C1 segment of cervical spinal cord (tissue), 14 donors: Measurements from ENCODE around the gene KCNC3.
"Not testable (repeated sequence)": the region's sequence is repeated elsewhere in the genome, so short reads cannot be mapped to it uniquely, and the experiment has no call there.

Experiments used
- DNase-seq, 14 donors: peaks; one replicate each; lab custom pipeline; 2025; lab: John Stamatoyannopoulos, UW

Gene KCNC3

DNA sequence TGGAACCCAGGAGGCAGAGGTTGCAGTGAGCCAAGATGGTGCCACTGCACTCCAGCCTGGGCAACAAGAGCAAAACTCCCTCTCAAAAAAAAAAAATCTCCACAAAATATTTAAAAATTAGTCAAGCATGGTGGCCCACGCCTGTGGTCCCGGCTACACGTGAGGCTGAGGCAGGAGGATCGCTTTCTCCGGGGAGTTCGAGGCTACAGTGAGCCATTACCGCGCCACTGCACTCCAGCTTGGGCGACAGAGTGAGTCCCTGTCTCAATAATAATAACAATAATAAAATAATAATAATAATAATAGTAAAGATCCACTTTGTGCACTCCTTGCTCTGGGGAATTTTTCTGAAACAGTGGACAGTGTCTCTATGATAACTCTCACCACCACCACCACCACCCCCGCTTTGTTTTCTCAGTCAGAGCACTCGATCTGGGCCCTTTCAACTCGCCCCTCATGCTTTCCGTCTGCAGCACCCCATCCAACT is 27.6 kb upstream of the KCNC3 start:
- DNase-seq = no peak

DNA sequence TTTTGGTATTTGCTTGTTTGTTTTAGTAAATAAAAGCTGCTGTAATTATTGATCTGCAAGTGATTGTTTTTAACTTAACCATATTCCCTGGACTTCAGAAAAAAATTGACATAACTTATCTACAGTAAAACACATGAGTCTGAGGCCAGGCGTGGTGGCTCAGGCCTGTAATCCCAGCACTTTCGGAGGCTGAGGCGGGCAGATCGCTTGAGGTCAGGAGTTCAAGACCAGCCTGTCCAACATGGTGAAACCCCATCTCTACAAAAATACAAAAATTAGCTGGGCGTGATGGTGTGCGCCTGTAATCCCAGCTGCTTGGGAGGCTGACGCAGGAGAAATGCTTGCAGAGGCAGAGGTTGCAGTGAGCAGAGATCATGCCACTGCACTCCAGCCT is 24.3 kb upstream of the KCNC3 start:
- not testable (repeated sequence) for DNase-seq

DNA sequence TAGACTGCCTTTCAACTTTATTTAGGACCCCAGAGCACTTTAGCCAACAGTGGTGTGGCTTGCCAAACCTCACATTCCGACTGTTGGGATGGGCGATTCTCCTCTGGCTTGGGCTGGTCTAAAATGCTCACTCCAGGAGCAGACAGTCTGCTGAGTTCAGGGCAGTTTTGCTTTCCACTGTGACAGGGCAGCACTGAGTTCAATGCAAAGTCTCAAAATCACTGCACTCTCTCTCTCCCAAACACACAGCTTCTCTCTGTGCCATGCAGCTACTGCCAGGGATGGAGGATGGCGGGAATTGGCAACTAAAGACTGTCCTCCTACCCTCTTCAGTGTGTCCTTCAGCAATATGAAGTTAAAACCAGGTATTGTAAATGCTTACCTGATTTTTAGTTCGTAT is 23.1 kb upstream of the KCNC3 start:
- no peak for DNase-seq

DNA sequence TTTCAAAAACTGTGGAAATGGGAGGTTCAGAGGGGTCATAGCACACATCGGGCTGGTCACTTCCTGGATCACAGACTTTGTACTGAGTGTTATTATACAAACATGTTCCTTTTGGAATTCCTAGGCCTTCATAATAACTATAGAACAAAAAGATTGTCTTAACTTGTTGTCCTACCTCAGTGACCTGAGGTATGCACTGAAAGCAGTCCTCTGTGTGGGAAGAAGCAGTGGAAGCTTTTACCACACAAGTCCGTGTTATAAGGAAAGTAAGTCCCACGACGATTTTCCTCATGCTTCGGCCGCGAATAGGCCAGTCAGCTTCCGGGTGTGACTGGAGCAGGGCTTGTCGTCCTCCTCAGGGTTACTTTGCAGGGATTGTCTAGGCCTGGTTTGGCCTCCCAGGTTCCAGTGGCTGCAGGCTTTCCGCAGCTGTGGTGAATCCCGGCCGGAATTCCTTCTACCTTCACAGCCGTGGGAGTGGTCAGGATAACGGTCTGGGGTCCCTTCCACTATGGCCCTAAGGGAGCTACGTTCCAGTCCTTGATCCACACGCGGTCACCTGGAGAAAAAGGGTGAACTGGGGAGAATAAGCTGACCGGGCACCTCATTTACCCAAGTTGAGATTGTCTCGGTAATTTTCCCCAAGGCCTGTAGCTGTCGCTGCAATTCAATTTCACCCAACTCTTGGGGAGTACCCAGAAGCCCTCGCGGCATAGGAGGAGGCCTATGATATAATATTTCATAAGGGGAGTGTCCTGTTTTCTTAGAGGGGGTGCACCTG is 20.3 kb upstream of the KCNC3 start:
- no peak for DNase-seq

DNA sequence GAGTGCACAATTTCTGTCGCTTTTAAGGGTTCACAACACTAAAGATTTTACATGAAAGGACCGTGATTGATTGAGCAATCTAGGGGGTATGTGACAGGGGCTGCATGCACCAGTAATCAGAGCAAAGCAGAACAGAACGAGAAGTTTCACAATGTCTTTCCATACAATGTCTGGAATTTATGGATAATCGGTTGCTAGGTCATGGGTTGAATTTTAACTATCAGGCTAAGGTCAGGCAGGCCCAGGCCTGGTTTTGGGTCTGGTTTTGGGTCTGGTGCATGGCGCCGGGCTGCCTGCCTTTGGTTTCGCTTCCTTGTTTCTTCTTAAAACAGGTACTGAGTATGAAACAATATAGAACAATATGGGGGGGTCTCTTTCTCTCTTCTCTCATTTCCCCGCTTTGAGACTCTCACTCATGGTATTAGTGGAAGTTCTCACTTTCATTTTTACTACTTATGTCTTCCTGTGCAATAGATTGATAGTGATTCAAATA is 18.0 kb upstream of the KCNC3 start:
- not testable (repeated sequence) for DNase-seq

DNA sequence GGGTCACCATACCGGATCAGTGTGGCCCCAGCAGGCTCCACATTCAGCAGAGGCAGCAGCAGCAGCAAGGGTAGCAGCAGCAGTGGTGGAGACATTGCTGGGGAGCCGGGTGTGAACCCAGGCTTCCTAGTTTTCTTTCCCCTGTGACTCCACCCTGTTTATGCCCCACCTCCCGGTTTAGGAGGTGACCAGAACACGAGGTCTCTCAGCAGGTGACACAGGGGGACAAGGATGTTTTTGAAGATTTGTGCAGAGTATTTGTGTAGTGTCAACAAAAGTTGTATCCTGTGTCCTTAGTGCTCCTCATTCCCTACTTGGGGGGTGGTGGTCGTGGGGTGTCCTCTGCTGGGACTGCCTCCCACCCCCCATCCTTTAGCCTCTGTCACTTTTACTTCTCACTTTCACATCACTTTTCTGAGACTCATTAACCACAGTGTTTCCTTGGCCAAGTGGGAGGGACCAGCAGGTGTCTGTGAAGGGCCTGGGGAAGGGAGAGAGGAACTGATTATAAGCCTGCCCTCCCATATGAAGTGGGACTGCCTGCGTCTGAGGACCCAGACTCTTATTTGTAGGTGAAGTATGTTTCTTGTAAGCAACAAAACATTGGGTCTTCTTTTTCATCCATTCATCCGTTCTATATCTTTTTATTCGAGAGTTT is 15.6 kb upstream of the KCNC3 start:
- DNase-seq = peak in 6 of 14 donors; percentile 7 to 30 (median 21)

DNA sequence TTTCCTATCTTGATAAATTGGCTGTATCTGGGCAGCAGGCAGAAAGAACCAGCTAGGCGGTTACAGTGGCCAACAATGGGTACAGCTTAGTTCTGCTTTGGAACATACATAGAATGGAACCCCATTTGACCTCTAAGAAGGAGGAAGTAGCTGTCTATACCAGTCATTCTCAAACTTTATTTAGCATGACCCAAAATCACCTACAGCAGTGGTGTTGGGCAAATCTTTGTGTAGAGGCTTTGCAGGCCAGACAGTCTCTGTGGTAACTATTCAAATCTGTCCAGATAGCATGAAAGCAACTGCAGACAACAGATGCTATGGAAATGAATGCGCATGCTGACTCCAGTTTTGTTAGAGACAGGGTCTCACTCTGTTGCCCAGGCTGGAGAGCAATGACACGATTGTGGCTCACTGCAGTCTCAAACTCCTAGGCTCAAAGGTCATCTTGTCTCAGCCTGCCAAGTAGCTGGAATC is 12.0 kb upstream of the KCNC3 start:
- no peak for DNase-seq

DNA sequence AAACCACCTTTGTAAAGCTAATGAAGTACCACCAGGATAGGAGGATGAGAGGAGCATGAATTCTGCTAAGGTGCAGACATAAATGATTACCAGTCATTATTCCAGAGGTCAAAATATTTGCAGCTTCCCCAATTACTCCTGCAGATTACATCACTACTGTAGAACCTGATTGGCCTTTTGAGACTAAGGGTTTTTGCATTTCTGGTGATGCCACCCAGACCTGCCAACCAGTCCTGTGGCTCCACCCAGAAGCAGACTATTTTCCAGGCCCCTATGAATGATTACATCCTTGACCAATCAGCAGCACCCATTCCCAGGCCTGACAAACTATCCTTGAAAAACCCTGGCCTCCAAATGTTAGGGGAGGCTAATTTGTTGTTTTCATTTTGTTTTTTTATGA is 11.2 kb upstream of the KCNC3 start:
- no peak for DNase-seq

DNA sequence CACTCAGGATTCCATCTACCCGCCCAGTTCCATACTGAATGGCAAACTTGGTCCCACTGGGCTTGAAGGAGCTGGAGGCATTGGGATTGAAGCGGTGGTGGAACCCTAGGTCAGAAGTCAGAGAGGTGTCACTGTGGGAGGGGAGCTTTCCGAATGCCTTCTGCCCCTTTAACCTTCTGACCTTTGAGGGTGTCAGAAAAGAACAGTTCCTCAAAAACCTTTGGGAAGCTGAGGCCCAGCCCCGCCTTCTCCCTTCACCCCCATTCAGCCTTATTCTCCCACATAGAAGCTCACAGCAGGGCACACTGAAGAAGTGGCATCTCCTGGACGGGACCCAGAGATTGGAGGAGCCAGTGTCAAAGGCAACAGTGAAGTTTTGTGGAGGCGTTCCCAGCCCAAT is 7.9 kb upstream of the KCNC3 start:
- not testable (repeated sequence) for DNase-seq

DNA sequence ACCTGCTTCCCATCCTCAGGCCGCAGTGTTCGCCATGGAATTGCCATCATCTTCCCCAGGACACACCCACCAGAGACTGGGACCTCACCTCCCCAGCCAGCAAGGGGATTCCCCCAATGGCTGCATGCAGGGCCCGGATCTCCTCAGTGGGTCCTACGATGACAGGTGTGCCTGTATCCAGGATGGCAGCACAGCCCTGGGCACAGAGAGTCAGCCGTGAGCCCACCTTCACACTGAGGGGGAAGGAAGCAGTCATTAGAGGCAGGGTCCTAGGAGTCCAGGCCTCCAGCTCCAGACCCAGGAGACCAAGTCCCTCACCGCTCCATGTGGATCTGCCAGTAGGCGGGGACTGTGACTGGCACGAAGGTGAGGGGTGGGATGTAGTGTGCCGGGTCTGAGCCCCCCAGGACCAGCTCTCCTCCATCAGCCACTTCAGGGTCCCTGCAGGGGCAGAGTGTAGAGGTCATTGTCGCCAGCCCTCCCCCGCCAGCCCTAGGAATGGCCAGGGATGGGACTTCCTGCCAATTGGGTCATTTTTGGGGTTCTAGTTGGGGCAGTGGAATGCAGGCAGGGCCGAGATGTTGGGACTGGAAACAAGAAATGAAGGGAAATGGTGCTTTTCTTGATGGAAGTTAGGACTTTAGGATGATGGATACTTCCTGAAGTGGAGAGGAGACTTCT is 5.7 kb upstream of the KCNC3 start:
- DNase-seq = no peak

DNA sequence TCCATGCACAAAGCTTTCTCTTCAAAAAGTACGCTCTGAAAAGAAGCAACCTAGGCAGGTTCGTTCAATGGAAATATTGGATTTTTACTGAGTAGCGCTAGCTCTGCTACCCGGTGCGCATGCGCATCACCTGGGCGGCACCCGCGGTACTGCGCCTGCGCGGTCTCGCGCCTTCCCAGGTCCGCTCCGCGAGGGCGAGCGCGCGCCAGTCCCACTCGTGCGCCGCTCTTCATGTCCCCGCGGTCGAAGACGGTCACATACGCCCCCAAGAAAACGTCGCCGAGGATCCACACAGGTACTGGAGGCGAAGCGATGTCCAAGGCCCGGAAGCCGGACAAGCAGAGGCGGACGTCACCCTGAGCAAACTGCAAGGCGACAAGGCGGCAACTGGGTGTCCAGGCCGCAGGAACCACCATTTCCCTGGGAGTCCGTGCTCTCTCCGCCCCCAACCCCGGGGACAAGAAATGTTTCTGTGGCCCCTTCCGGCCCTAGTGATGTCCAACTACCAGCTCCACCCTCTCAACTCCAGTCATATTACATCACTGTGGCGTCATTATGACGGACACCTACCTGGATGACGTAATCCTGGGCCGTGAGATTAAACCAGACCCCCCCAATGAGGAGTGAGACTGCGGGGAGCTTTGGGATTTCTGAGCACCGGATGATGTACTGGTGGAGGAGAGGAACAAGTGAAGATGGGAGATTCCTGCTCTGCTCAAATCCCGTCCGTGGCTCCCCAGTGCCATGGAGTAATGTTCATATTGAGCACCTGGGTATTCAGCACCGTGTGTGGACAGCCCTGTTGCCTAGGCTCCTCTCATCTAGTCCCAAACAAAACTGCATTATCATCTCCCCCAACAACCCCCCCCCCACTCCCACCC is 4.8 kb upstream of the KCNC3 start:
- DNase-seq = peak in 10 of 14 donors; percentile 62 to 97 (median 90)

DNA sequence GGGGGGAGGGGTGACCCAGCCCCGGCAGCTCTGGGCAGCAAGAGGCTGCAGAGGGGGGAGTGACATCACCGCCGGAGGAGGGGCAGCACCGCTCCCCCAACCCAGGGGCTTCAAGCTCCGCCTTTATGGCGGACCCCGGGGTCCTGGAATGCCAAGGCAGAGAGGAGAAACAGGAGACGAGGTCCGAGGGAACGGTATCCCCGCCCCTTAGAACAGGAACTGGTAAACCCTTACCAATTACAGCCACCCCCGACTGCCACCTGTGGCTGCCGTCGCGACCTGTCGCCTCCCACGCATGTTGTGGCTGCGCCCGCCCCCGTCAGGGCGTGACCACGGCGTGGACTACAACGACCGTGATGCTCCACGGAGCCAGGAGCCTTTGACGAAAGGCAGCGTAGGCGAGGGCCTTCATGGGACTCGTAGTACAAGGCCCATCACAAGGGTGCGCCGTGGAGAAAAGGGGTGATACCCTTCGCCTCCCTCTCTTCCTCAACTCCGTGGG is 4.1 kb upstream of the KCNC3 start:
- peak; percentile 62 to 97 (median 88) for DNase-seq

DNA sequence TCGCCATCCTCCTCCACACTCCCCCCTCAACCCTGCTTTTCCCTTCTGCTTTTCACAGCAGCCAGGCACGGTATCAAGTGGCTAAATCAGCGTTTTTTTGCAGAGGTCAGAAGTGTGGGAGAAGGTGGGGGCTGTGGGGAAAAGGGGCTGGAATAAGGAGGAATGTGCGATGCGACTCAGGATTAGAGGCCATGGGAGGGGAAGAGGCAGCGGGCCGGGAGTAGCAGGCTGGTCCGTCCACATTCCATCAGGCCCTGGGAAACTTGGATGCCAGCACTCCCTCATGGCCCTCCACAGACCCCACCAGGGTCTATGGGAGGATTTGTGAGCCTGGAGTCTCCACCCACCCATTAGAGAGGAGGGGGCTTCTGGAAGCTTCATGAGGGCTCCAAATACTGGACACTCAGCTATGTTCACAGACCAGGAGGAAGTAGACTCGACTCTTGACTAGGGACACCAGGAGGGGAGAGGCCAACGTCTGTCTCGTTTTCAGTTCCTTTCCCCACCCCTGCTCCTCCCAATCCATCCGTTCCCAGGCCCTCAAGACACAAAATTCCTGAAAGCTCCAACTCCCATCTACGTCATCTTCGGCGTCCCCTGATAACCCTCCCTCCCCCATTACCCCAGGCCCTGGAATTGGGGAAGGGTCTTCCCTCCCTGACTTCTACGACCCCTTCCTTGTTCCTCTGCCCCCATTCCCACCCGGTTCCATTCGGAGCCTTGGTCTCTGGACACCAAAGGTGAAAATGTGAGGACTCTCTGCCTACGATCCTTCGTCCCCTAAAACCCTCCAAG is 3.3 kb upstream of the KCNC3 start:
- peak in 8 of 14 donors; percentile 7 to 63 (median 32) for DNase-seq

DNA sequence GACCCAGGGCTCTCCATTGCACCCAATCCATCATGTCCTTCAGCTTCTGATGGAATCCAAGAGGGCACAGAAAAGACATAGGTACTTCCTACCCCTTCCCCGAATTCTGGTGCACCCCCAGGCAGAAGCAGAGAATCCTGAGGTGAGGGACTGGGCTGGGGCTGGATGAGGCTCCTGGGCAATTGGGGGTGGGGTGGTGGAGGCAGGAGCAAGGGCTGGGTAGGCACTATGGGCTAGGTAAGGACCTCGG is 2.7 kb upstream of the KCNC3 start:
- DNase-seq = no peak

DNA sequence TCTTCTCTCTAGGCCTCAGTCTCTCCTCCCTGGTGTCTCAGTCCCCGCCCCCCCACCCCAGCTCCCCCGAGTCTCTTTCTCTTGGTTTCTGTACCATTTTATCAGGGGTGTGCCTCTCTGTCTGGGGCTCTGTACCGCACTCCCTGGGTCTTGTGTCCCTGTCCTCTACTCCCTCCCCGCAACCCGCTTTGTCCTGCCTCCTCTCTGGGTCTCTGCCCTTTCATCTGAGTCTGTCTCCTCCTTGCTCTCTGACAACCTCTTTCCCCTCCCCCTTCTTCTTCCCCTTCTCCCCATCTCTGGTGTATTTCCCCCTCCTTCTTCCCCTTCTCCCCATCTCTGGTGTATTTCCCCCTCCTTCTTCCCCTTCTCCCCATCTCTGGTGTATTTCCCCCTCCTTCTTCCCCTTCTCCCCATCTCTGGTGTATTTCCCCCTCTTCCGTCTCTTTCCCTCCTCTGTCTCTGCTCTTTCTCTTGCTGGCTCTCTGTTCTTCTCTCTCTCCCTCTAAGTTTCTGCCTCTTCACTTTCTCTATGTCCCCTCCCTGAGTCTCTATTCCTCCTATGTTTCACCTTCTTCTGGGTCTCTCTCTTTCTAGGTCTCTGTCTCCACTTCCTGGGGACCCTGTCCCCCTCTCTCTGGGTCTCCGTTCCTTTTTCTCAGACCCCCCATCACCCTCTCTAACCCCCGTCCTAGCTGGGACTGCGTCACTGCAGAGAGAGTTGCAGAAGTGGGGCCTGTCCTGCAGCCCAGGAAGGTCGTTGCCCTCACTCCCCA is 2.2 kb upstream of the KCNC3 start:
- DNase-seq = peak in 3 of 14 donors; percentile 21 to 46 (median 39)

DNA sequence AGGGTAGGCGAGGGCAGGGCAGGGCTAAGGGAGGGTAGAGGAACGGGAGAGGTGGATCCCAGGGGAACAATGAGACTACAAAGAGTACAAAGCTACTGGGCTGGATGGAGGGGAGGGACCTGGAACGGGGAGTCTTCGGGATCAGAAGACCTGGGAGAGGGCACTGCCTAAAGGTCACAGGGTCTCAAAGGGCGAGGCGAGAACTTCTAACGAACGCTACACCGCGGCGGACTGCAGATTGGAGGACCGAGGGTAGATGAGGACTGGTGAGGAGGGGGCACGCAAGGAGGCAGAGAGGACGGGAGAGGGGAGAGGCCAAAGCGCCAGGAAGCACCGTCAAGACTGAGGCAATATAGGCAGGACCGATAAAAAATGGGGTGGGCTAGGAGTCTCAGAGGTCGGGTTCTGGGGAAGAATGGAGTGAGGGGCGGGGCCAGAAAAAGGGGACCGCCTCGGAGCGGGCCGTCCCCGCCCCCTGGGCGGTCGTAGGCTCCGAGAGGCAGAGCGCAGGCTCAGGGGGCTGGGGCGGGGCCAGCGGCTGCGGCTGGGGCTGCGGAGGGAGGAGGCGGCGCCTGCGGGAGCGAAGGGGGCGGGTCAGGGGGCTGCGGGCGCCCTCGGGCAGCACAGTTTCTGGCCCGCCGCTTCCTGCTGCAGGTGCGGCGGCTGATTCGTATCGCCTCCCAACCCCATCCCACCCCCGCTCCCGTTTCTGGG is 1.3 kb upstream of the KCNC3 start:
- peak in 13 of 14 donors; percentile 35 to 90 (median 81) for DNase-seq

DNA sequence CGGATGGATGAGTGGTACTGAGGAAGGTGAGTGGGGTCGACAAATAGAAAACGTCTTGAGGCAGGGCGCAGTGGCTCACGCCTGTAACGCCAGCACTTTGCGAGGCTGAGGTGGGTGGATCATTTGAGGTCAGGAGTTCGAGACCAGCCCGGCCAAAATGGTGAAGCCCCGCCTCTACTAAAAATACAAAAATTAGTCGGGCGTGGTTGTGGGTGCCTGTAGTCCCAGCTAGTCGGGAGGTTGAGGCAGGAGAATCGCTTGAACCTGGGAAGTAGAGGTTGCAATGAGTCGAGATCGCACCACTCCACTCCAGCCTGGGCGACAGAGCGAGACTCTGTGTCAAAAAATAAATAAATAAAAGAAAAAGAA is 733 bp upstream of the KCNC3 start:
- peak in 1 of 14 donors; percentile 41 for DNase-seq

DNA sequence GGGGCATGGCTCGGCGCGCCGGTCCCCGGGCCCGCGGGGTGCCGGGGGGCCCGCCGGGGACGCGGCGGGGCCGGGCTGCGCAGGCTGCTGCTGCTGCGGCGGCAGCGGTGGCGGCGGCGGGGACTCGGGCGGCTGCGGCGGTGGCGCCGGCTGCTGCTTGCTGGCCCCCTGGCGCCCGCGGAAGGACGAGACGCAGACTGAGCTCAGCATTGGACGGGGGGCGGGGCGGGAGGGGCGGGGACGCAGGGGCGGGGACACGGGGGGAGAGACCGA is 368 bp downstream of the KCNC3 start:
- no peak for DNase-seq

DNA sequence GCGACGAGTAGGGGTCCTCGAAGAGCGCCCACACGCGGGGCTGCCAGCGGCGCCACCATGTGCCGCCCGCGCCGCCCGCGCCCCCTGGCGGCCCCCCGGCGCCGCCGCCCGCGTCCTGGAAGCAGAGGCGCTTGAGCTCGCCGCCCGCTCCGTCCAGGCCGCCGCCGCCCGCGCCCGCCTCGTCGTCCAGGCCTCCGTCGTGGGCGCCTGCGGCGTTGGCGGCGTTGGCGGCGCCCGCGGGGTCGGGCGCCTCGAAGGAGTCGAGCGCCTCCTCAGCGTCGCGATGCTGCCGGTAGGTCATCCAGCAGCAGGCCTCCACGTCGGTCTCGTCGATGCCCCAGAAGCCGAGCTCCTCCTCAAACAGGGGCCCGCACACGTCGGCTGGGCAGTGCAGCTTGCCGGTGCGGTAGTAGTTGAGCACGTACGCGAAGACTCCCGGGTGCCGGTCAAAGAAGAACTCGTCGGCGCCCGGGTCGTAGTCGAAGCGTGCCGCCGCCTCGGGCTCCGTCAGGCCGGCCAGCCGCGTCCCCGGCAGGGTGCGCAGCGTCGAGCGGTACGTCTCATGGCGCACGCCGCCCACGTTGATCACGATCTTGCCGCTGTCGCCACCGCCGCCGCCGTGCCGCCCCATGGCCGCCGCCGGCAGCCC is 829 bp downstream of the KCNC3 start:
- peak in 2 of 14 donors; percentile 31 to 61 for DNase-seq
